AG04450 (cell line): ENCODE data around the gene C1orf116. TPM values are rescaled to one million over a fixed set of nuclear protein-coding genes. Genes with fewer than 3 reads are reported as not detected.

Experiments
- CTCF ChIA-PET: fragments of 300-600, 350-600 bp; formaldehyde crosslinking; extraction: SDS; loops from one replicate; lab custom pipeline; 2022; ENCODE audit warnings: antibody characterized with exemption, inconsistent platforms; lab: Charles Lee
- POLR2A ChIA-PET: fragments of 350-600 bp; formaldehyde crosslinking; extraction: SDS; loops from one replicate; lab custom pipeline; 2021; ENCODE audit warnings: antibody characterized with exemption, inconsistent platforms; lab: Yijun Ruan, JAX
- DNase-seq: peaks from one replicate; pipeline ENCODE4 v3.0.0-alpha.2; 2011; ENCODE audit warnings: low read depth, low spot score
- H3K27ac ChIP-seq: one replicate; pipeline ENCODE4 v1.5.1; 2012; ENCODE audit warnings: low read depth, low read length, control low read depth
- H3K27me3 ChIP-seq: one replicate; pipeline ENCODE4 v1.6.0; 2012; ENCODE audit warnings: low read length; ENCODE audit not compliant: control insufficient read depth, insufficient read depth
- H3K4me3 ChIP-seq: 2 replicates; pipeline ENCODE4 v1.5.1; 2011; ENCODE audit warnings: mild to moderate bottlenecking, low read depth, low read length, control low read depth
- H3K9me3 ChIP-seq: 2 replicates; pipeline ENCODE4 v1.5.1; 2012; ENCODE audit warnings: low read length; ENCODE audit not compliant: control insufficient read depth, insufficient read depth
- CTCF ChIP-seq: IDR thresholded peaks from 2 replicates; pipeline ENCODE4 v1.5.1; 2011; ENCODE audit warnings: low read depth, low read length, control low read depth, inconsistent platforms
- polyA plus RNA-seq: library from polyadenylated mRNA; depleted of rRNA; stranded (reverse); fragments of >200 nt; gene quantifications from 2 replicates; pipeline ENCODE4 v1.2.3, GENCODE V29; 2011

Gene C1orf116
- polyA plus RNA-seq, 1 experiment, result not detected

GRCh38 chr1:207007352-207008033, 25.1 kb downstream of the C1orf116 start:
- ChIA-PET CTCF (interaction anchor here (0.9 to 2.5 kb wide), 3 partner anchors 7 to 43 kb away, joined by 3 to 11 read pairs (median 3); no protein-coding TSS in a partner anchor), POLR2A (no interaction called here)
- peak; percentile 70 for DNase-seq
- H3K4me3 ChIP-seq, result no peak overlapping the region
- peak overlapping the region; percentile 83 for H3K27ac ChIP-seq
- TF ChIP-seq CTCF, result no peak
- H3K27me3 ChIP-seq, result no peaks in the 10 kb centered on the region
- H3K9me3 ChIP-seq, result no peaks in the 10 kb centered on the region

GRCh38 chr1:207006914-207007313, 25.6 kb downstream of the C1orf116 start:
- Histone ChIP-seq H3K27ac (peak overlapping the region; percentile 83), H3K4me3 (no peak overlapping the region), H3K27me3 (no peaks in the 10 kb centered on the region), H3K9me3 (no peaks in the 10 kb centered on the region)
- ChIA-PET CTCF (interaction anchor here (1.2 to 2.5 kb wide), 3 partner anchors 8 to 36 kb away, joined by 3 to 11 read pairs (median 5); no protein-coding TSS in a partner anchor), POLR2A (no interaction called here)
- no peak for DNase-seq
- no peak for TF ChIP-seq CTCF

GRCh38 chr1:207006083-207006482, 26.5 kb downstream of the C1orf116 start:
- POLR2A ChIA-PET, result no interaction called here
- no peak for TF ChIP-seq CTCF
- DNase-seq, result no peak
- Histone ChIP-seq H3K4me3 (no peak overlapping the region), H3K9me3 (no peaks in the 10 kb centered on the region), H3K27me3 (no peaks in the 10 kb centered on the region), H3K27ac (no peak overlapping the region)
- CTCF ChIA-PET, result interaction anchor here (0.7 to 3.0 kb wide), 11 partner anchors 8 to 399 kb away, joined by 3 to 17 read pairs (median 5); partner anchors contain the start of gene C1orf116

GRCh38 chr1:207004931-207005830, 27.4 kb downstream of the C1orf116 start:
- no peaks in the 10 kb centered on the region for H3K9me3 ChIP-seq
- TF ChIP-seq CTCF, result peak; percentile 80
- CTCF ChIA-PET, result interaction anchor here (0.5 to 3.0 kb wide), 20 partner anchors 9 to 399 kb away, joined by 3 to 17 read pairs (median 4); partner anchors contain the start of gene C1orf116
- no peak overlapping the region for H3K4me3 ChIP-seq
- POLR2A ChIA-PET, result no interaction called here
- H3K27ac ChIP-seq, result no peak overlapping the region
- H3K27me3 ChIP-seq, result no peaks in the 10 kb centered on the region
- DNase-seq, result peak; percentile 23
